Effector memory CD4-positive, alpha-beta T cell (primary cell): ENCODE results near the gene ELMO2.

Experiments used
- DNase-seq, 3 donors: peaks; one replicate each; pipeline ENCODE4 v3.0.0-alpha.2; 2020
- H3K27ac ChIP-seq: 2 replicates; pipeline ENCODE4 v1.7.0; 2013; ENCODE audit warnings: mild to moderate bottlenecking, low read length, moderate library complexity; ENCODE audit not compliant: insufficient read depth, poor library complexity, severe bottlenecking
- H3K27me3 ChIP-seq: replicated peaks from 2 replicates; pipeline ENCODE4 v1.7.0; 2013; ENCODE audit warnings: mild to moderate bottlenecking, low read length; ENCODE audit not compliant: insufficient read depth, control insufficient read depth, poor library complexity, severe bottlenecking
- H3K36me3 ChIP-seq: 2 replicates; pipeline ENCODE4 v1.7.0; 2013; ENCODE audit warnings: mild to moderate bottlenecking, low read length, moderate library complexity; ENCODE audit not compliant: control insufficient read depth, insufficient read depth
- H3K4me1 ChIP-seq: 2 replicates; pipeline ENCODE4 v1.7.0; 2013; ENCODE audit warnings: low read length, mild to moderate bottlenecking; ENCODE audit not compliant: control insufficient read depth, insufficient read depth, poor library complexity, severe bottlenecking
- H3K4me3 ChIP-seq: 2 replicates; pipeline ENCODE4 v1.7.0; 2013; ENCODE audit warnings: low read length, low read depth, mild to moderate bottlenecking; ENCODE audit not compliant: insufficient read depth, poor library complexity, severe bottlenecking
- H3K9me3 ChIP-seq: 2 replicates; pipeline ENCODE4 v1.7.0; 2013; ENCODE audit warnings: mild to moderate bottlenecking, low read length, moderate library complexity; ENCODE audit not compliant: control insufficient read depth

The ELMO2 gene

DNA sequence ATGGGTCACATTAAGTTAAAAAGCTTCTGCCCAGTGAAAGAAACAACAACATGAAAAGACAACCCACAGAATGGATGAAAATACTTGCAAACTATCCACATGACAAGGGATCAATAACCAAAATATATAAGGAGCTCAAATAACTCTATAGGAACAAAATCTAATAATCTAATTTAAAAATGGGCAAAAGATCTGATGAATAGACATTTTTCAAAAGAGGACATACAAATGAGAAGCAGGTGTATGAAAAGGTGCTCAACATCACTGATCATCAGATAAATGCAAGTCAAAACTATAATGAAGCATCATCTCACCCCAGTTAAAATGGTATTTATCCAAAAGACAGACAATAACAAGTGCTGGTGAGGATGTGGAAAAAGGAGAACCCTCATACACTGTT lies 21.0 kb upstream of the ELMO2 start:
- no peak for DNase-seq
- Histone ChIP-seq H3K9me3 (no peaks in the 10 kb centered on the region), H3K27me3 (peaks cover 5% of the 10 kb centered on the region), H3K4me1 (no peaks in the 10 kb centered on the region), H3K4me3 (no peak overlapping the region), H3K27ac (no peak overlapping the region), H3K36me3 (no peaks in the 10 kb centered on the region)

DNA sequence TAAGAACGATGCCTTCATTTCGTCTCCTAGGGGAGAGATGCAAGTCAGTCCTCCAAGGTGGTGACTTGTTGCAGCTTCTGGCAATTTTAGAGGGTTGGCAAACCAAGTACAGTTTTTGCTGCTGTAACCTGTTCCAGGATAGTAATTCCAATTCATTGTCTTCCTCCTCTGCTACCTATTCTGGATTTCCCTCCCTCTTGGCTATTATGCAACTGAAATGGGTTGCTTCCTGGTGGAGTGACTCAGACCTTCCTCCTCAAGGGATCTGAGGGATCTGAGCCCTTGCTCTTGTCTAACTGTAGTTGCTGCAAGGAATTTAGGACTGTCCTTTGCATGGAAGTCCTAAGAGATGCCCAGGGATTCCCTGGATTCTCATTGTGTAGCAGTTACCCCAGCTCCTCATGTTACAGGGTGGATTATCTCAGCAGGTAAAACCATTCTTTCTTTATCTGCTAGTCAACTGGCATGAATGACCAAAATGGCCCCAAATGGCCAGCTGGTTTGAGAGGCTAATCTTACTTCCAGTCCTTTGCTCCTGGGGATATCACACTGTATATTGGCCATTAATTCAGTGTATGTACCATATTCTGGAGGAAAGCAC lies 17.6 kb upstream of the ELMO2 start:
- Histone ChIP-seq H3K27ac (no peak overlapping the region), H3K27me3 (no peaks in the 10 kb centered on the region), H3K4me1 (no peaks in the 10 kb centered on the region), H3K4me3 (no peak overlapping the region), H3K9me3 (no peaks in the 10 kb centered on the region), H3K36me3 (no peaks in the 10 kb centered on the region)
- DNase-seq = no peak

DNA sequence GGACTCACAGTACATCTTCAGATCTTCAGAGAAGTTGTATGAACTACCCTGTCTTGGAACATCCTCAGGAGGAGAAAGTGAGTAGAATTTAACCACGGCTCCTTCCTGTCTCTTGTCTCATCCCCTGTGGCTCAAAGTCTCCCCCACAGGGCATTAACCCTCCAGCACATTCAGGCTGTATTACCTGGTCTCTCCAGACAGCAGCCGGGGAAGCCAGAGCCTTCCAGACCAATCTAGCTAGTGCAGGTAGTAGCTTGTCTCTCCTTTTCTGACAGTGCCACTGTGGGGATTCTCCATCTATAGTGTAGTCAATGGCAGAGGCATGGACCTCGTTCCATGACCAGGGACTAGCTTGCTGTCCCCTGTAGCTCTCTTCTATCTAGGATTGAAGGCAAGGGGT lies 16.9 kb upstream of the ELMO2 start:
- Histone ChIP-seq H3K27ac (no peak overlapping the region), H3K27me3 (no peaks in the 10 kb centered on the region), H3K36me3 (no peaks in the 10 kb centered on the region), H3K4me1 (no peaks in the 10 kb centered on the region), H3K9me3 (no peaks in the 10 kb centered on the region), H3K4me3 (no peak overlapping the region)
- no peak for DNase-seq

DNA sequence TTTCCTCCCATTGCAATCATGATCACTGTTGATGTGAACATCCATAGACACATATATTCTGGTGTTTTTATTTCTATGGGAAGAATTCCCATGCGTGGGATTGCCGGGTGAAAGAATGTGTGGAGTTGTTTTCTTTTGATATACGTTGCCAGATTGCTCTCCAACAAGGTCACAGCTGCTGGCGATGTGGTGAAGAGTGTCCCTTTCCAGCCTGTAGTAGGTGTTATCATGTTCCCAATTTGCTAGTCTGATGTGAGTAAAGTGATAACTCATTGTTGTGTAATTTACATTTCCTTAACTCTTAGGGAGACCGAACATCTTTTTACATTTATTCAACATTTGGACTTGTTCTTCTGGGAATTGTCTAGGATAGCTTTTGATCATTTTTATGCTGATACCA lies 14.5 kb upstream of the ELMO2 start:
- no peak for DNase-seq
- H3K4me1 ChIP-seq = no peaks in the 10 kb centered on the region
- no peaks in the 10 kb centered on the region for H3K36me3 ChIP-seq

DNA sequence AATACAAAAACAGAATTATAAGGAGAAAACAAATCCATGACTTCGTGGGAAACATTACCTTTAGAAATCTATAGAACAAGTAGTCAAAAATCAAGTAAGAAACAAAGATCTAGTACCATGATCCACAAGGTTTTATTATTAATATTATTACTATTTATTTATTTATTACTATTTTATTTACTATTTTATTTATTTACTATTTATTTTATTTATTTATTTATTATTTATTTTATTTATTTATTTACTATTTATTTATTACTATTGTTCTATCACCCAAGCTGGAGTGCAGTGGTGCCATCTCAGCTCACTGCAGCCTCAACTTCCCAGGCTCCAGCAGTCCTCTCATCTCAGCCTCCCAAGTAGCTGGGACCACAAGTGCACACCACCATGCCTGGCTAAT lies 13.5 kb upstream of the ELMO2 start:
- Histone ChIP-seq H3K9me3 (no peaks in the 10 kb centered on the region), H3K4me1 (no peaks in the 10 kb centered on the region), H3K4me3 (no peak overlapping the region), H3K27ac (no peak overlapping the region), H3K27me3 (no peaks in the 10 kb centered on the region), H3K36me3 (no peaks in the 10 kb centered on the region)
- no peak for DNase-seq

More for the DNA sequence above, 14.5 kb upstream of the ELMO2 start:
- H3K9me3 ChIP-seq = no peaks in the 10 kb centered on the region
- H3K27me3 ChIP-seq = no peaks in the 10 kb centered on the region
- H3K27ac ChIP-seq = no peak overlapping the region
- H3K4me3 ChIP-seq = no peak overlapping the region

DNA sequence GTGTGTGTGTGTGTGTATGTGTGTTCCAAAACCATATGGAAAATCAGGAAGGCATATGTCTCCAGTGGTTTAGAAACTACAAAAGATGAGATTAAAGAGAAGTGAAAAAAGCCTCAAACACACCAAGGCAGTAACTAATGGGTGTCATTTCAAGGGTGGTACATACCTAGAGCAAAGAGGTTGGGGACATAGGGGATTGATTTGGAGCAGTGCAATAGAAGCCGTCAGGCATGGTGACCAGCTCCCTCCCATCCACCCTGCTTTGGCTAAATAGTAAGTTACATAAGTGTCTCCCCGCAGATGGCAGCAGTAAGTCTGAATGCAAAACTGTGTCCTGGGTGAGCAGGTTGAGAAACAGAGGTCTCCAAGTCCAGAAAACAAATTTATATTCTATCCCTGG lies 10.4 kb upstream of the ELMO2 start:
- no peak overlapping the region for H3K4me3 ChIP-seq
- H3K9me3 ChIP-seq = no peaks in the 10 kb centered on the region
- DNase-seq = no peak
- H3K27me3 ChIP-seq = no peaks in the 10 kb centered on the region
- no peaks in the 10 kb centered on the region for H3K4me1 ChIP-seq
- H3K36me3 ChIP-seq = no peaks in the 10 kb centered on the region
- no peak overlapping the region for H3K27ac ChIP-seq

DNA sequence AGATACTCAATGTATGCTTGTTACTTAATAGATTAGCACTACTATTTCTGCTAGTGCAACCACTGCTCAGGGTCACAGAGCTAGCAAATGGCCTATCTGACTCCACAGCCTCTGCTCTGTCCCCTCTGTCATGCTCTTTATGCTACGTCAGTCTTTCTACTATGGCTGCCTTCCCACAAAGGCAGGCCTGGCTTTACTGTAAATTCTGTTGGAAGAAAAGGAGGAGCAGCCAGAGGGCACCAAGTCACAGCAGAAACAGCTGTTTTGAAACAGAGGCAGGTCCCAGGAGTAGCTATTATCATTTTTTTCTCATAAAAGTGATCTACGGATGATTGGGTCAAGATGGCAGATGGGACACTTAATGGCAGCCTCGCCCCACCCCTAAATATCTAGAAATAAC lies 10.0 kb upstream of the ELMO2 start:
- Histone ChIP-seq H3K36me3 (no peaks in the 10 kb centered on the region), H3K27me3 (no peaks in the 10 kb centered on the region)

DNA sequence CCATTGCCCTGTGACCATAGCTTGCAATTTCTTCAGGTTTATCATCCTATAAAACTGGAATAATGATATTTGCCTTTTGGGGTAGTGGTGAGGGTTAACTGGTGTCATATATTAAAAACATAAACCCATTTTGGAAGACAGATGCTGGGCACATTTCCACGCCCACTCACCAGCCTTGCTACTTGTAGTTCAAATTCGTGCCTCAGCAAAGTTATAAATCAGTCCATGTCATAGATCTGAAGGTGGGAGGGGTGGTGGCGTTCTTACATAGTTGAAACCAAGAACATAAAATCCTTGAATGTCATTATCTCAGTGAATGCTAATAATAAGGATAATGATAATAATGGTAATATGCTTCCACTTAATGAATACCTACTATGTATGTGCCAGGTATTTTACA lies 9.4 kb upstream of the ELMO2 start:
- no peak overlapping the region for H3K27ac ChIP-seq
- peaks cover 1% of the 10 kb centered on the region for H3K4me1 ChIP-seq
- no peaks in the 10 kb centered on the region for H3K27me3 ChIP-seq
- H3K4me3 ChIP-seq = no peak overlapping the region
- DNase-seq = no peak
- H3K36me3 ChIP-seq = no peaks in the 10 kb centered on the region
- no peaks in the 10 kb centered on the region for H3K9me3 ChIP-seq

More for the DNA sequence above, 10.0 kb upstream of the ELMO2 start:
- DNase-seq = no peak
- no peak overlapping the region for H3K27ac ChIP-seq
- H3K9me3 ChIP-seq = no peaks in the 10 kb centered on the region
- no peaks in the 10 kb centered on the region for H3K4me1 ChIP-seq
- H3K4me3 ChIP-seq = no peak overlapping the region

DNA sequence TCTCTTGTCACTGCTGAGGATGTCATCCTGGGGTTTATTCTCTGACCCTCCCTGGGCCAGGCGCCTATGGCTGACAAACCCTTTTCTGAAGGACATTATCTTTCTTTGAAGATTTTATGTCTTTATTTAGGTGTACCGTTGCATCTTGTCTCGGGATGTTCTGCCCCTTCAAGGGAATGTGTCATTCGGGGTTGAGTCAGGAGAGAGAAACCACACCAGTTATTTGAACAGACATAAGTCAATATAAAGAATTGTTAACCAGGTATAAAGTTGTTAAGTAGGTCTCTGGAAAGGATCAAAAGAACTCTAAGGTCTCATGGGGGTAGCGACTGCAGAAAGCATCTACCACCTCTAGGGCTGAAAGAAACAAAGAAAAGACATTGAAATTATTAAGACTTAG lies 8.2 kb upstream of the ELMO2 start:
- no peaks in the 10 kb centered on the region for H3K36me3 ChIP-seq
- no peak for DNase-seq
- H3K27me3 ChIP-seq = no peaks in the 10 kb centered on the region
- no peaks in the 10 kb centered on the region for H3K9me3 ChIP-seq
- peaks cover 4% of the 10 kb centered on the region for H3K4me1 ChIP-seq
- no peak overlapping the region for H3K27ac ChIP-seq
- no peak overlapping the region for H3K4me3 ChIP-seq

DNA sequence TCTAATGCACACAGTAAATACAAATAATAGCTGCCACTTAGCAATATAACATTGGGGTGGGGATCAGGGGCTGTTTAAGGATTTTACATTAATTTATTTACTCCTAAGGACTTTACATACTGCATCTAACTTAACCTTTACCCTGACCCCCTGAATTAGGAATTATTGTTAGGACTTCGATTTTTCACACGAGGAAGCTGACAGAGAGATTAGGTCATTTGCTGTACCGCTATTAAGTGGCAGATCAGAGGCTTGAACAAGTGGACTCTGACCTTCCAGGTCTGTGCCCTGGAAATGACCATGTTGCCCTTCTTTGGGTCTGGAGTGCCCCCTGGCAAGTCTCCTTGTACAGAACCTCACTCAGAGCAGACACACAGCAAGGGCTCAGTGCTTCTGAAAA lies 5.2 kb upstream of the ELMO2 start:
- H3K27me3 ChIP-seq = no peaks in the 10 kb centered on the region
- no peaks in the 10 kb centered on the region for H3K9me3 ChIP-seq
- H3K36me3 ChIP-seq = no peaks in the 10 kb centered on the region
- no peak for DNase-seq
- H3K27ac ChIP-seq = no peak overlapping the region
- peaks cover 14% of the 10 kb centered on the region for H3K4me1 ChIP-seq
- H3K4me3 ChIP-seq = no peak overlapping the region
